NCI-H526 (cell line): ENCODE measurements around the gene ZFAND2A.
"Not testable (repeated sequence)": the region's sequence is repeated elsewhere in the genome, so short reads cannot be mapped to it uniquely, and the experiment has no call there.

Experiments used
- DNase-seq, 2 experiments: peaks; one replicate each; lab custom pipeline; 2025; lab: John Stamatoyannopoulos, UW

The ZFAND2A gene

GRCh38 chr7:1175597-1175966, 15.6 kb upstream of the ZFAND2A start:
- DNase-seq: no peak

- no peak for DNase-seq
These were observed 15.0 kb upstream of the ZFAND2A start for GRCh38 chr7:1174881-1175596.

- no peak for DNase-seq
These were observed 14.0 kb upstream of the ZFAND2A start for GRCh38 chr7:1174002-1174401.

DNA sequence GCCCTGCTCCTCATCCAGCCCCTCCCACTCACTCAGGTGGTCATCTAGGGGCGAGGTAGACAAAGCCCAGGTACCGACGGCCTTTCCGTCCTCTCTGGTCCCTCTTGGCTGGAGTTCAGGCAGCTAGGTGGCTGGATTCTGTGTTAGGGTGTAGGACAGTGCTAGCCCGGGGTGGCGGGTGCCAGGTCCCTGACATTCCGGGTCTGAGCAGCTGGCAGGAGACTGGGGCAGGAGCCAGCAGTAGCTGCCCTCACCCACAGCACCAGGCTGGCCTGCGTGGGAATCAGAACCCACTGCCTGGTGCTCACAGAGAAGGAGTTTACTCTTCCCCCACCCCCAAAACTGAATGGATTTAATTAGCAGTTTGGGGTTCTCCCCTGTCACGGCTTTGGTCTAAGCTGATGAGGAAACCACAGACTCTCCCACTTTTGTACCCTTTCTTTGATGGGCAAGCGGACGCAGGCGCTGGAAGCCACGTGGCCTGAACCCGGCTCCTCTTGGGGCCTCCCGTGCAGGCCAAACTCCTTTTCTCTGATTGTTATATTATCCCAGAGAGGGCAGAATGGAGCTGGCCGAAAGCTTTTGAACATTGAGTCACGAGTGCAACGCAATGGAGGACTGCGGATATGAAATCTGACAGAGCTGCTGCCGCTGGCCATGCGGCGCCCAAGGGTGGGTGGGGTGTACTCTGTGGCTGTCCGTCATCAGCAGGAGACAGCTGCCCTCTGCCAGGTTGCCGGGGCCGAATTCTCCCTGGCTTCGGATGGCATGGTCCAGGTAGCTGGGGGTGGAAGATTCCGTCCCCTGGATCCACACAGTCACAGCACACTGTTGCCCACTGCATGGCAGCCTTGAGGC, 12.9 kb upstream of the ZFAND2A start:
- DNase-seq: no peak

- DNase-seq: not testable (repeated sequence)
These were observed 11.5 kb upstream of the ZFAND2A start for GRCh38 chr7:1171516-1171915.

DNA sequence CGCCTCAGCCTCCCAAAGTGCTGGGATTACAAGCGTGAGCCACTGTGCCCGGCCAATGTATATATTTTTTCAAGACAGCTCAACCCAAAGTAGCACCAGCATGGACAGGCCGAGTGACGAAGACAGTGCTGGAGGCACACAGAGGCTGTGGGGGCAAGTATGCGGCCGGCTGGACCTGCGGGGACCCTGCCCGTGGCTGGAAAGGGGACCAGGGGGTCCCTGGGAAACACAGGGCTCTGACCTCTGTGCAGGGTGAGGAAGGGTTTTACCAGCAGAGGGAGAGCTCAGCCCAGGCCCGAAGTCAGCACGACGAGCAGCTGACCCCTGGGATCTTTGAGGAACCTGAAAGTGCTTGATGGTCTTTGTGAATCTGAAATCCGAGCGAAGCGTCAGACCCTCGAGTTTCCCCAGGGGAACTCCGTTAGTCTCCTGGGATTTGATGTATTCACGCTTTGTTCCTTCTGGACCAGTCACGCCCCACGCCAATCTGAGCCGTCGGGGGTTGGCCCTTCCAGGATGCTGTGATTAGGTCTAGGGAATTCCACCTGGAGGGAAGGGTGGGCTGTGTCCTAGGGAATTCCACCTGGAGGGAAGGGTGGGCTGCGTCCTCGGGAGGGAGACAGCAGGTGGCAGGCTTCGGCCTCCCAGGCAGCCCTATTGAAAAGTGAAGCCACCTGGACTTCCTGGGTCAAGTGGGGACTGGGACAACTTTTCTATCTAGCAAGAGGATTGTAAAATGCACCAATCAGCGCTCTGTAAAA, 10.9 kb upstream of the ZFAND2A start:
- DNase-seq: no peak

DNA sequence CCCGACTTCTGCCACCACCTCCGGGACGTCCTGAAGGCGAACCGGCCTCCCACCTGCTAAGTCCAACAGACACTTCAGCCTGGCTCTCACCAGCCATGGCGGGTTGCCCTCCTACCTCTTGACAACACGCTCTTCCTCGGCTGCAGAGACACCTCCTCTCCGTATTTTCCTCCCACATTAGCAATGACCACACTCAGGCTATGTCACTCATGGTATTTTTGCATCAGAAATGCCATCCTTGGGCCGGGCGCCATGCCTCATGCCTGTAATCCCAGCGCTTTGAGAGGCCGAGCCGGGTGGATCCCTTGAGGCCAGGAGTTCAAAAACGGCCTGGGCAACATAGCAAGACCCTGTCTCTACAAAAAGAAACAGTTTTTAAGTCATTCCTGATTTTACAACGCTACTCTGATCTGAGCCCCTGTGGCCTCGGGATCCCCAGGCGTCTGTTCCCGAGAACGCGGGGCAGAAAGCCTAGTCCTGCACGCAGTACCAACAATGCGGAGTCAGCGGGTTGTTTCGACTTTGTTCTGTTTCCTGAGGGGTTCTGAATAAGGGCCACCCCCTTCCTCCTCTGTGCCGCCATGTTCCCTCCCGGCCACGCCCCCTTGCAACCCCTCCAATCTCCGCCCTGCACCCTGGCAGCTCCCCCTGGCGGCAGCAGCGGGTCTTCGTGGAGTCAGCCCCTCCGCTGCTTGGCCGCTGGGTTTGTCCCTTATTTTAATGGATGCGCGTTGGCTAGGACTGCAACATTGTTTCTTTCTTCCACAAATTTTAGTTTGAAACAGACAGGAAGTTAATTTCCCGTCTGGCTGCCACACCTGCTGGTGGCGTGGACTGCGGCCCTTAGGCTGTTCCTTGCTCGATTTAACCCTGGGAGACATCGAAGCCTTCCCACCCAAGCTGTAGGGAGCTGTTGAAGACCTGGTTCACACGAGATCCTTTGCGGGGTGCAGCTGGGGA, 9.7 kb upstream of the ZFAND2A start:
- DNase-seq: peak; percentile 34 to 90

GRCh38 chr7:1168422-1168821, 8.4 kb upstream of the ZFAND2A start:
- no peak for DNase-seq

GRCh38 chr7:1164436-1164835, 4.4 kb upstream of the ZFAND2A start:
- no peak for DNase-seq

GRCh38 chr7:1163121-1163520, 3.1 kb upstream of the ZFAND2A start:
- no peak for DNase-seq

GRCh38 chr7:1160670-1161021, 650 bp upstream of the ZFAND2A start:
- DNase-seq: peak in 1 of 2 experiments; percentile 48

- DNase-seq: not testable (repeated sequence)
These were observed 765 bp downstream of the ZFAND2A start for GRCh38 chr7:1159231-1159630.

GRCh38 chr7:1158203-1159126, 1.5 kb downstream of the ZFAND2A start:
- DNase-seq: no peak

DNA sequence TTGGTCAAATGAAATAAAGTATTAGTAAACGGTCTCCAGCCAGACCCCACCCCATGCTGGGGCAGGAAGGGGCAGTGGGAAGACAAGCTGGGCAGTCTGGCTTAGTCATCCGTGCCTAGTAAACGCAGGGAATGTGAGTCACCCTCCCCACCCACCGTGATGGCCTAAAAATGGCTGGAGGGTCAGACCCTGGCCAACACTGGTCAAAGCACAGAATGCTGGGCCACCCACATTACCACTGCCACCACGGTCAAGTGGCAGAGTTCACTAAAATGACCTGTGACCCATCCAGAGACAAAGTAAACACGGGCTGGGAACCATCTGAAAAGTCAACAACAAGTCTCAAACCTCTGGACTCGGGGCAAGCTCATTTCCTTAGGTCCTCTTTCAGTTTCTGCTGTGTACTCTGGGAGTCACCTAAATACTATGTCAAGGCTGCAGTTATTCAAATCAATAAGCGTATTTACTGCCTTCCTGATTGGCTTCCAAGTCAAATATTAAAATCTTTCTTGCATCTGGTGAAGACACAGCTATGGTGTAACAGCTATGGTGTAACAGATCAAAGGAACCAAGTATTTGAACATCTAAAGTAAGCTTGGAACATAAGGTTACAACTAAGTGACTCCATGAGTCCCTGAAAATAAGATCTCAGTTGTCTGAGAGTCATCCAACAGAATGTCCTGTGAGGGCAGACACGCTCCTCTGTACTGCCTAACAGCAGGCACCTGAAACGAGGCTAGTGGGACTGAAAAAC, 3.0 kb downstream of the ZFAND2A start:
- DNase-seq: no peak

GRCh38 chr7:1155818-1156781, 3.9 kb downstream of the ZFAND2A start:
- DNase-seq: not testable (repeated sequence)

DNA sequence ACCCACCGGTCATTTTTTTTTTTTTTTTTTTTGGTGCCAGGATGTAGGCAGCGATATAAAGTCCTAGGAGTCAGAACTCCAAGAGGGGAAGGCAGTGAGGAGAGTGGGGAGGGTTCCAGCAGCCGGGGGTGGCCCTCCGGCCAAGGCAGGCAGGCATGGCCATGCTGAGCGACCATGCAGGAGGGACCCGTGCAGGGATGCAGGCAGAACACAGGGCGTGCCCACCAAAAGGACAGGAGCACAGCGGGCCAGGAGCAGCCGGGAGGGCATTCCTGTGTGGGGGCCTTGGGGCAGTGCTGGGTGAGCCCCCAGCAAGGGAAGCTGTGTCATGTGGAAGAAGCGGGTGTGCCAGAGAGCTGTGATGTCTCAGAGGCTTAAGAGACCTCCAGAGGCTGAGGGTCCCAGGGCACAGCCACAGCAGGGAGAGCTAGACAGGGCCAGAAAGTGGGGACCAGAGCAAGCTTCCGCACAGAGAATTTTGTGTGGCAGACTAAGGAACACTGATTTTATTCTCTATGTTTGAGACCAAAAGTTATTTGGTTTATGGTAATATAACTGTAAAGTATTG, 5.7 kb downstream of the ZFAND2A start:
- DNase-seq: no peak

- DNase-seq: no peak
These were observed 7.5 kb downstream of the ZFAND2A start for GRCh38 chr7:1152492-1152891.
